Measurements from ENCODE around the gene HDAC1. TPM values are rescaled to one million over a fixed set of nuclear protein-coding genes. Genes with fewer than 3 reads are reported as not detected.

Gene HDAC1
- total RNA-seq, 1 experiment from 2014 or later: 186 TPM

GRCh38 chr1:32376199-32376598, 84.3 kb downstream of the HDAC1 start:
- H3K4me1 Mint-ChIP-seq (ENCODE audit: low read depth, unreplicated experiment): no peaks in the 10 kb centered on the region
- no peak overlapping the region for H3K27ac Mint-ChIP-seq (ENCODE audit: unreplicated experiment)
- no peak for DNase-seq
- TF ChIP-seq CTCF (IDR thresholded peaks at IDR 0.05; ENCODE audit: unreplicated experiment): no peak
- H3K9me3 Mint-ChIP-seq (ENCODE audit: low read depth, unreplicated experiment): no peaks in the 10 kb centered on the region
- no peaks in the 10 kb centered on the region for H3K27me3 Mint-ChIP-seq (ENCODE audit: unreplicated experiment)
- no peak overlapping the region for H3K4me3 Mint-ChIP-seq (ENCODE audit: low read depth, unreplicated experiment)
- peaks cover 53% of the 10 kb centered on the region for H3K36me3 Mint-ChIP-seq (ENCODE audit: insufficient read depth, unreplicated experiment)
- no TSS peak for BruUV-seq (replicated peaks)
- CTCF ChIA-PET: interaction anchor here (0.6 kb wide), 1 partner anchor 50 kb away, joined by 5 read pairs; no protein-coding TSS in a partner anchor
- intact Hi-C loops (cut with micrococcal nuclease; ENCODE audit: unreplicated experiment): no loop called here

- Mint-ChIP-seq H3K27ac (ENCODE audit: unreplicated experiment) (no peak overlapping the region), H3K27me3 (ENCODE audit: unreplicated experiment) (no peaks in the 10 kb centered on the region), H3K36me3 (ENCODE audit: insufficient read depth, unreplicated experiment) (peaks cover 56% of the 10 kb centered on the region), H3K4me3 (ENCODE audit: low read depth, unreplicated experiment) (no peak overlapping the region), H3K9me3 (ENCODE audit: low read depth, unreplicated experiment) (no peaks in the 10 kb centered on the region), H3K4me1 (ENCODE audit: low read depth, unreplicated experiment) (no peaks in the 10 kb centered on the region)
- no peak for TF ChIP-seq CTCF (IDR thresholded peaks at IDR 0.05; ENCODE audit: unreplicated experiment)
- BruUV-seq (replicated peaks): no TSS peak
- DNase-seq: no peak
- CTCF ChIA-PET: interaction anchor here (0.6 to 1.5 kb wide), 2 partner anchors 9 to 137 kb away, joined by 3 read pairs; no protein-coding TSS in a partner anchor
- intact Hi-C loops (cut with micrococcal nuclease; ENCODE audit: unreplicated experiment): no loop called here
Measured at GRCh38 chr1:32377541-32378220, 85.8 kb downstream of the HDAC1 start.

- DNase-seq: no peak
- Mint-ChIP-seq H3K36me3 (ENCODE audit: insufficient read depth, unreplicated experiment) (peaks cover 49% of the 10 kb centered on the region), H3K27me3 (ENCODE audit: unreplicated experiment) (no peaks in the 10 kb centered on the region), H3K4me3 (ENCODE audit: low read depth, unreplicated experiment) (no peak overlapping the region), H3K4me1 (ENCODE audit: low read depth, unreplicated experiment) (no peaks in the 10 kb centered on the region), H3K27ac (ENCODE audit: unreplicated experiment) (no peak overlapping the region), H3K9me3 (ENCODE audit: low read depth, unreplicated experiment) (no peaks in the 10 kb centered on the region)
- no TSS peak for BruUV-seq (replicated peaks)
- CTCF ChIA-PET: no interaction called here
- no peak for TF ChIP-seq CTCF (IDR thresholded peaks at IDR 0.05; ENCODE audit: unreplicated experiment)
- intact Hi-C loops (cut with micrococcal nuclease; ENCODE audit: unreplicated experiment): no loop called here
Measured at GRCh38 chr1:32380057-32380456, 88.2 kb downstream of the HDAC1 start.

Other genes with a start within 250 kb of the HDAC1 start
- gene TMEM39B, start 219.1 kb upstream of the HDAC1 start, total RNA-seq (2022): 18.9 and 19.5 TPM in 2 replicates
- 84.3 and 84.4 TPM in 2 replicates for gene KPNA6, start 184.0 kb upstream of the HDAC1 start, total RNA-seq (2022)
- gene TXLNA, start 112.4 kb upstream of the HDAC1 start, total RNA-seq (2022): 58.4 and 62.4 TPM in 2 replicates
- 7.1 and 8.2 TPM in 2 replicates for gene CCDC28B, start 91.5 kb upstream of the HDAC1 start, total RNA-seq (2022)
- gene IQCC, start 86.4 kb upstream of the HDAC1 start, total RNA-seq (2022): 6.6 and 7.6 TPM in 2 replicates
- gene DCDC2B, start 83.0 kb upstream of the HDAC1 start, total RNA-seq (2022): not detected in 2 replicates
- 31.6 and 35.5 TPM in 2 replicates for gene TMEM234, start 69.7 kb upstream of the HDAC1 start, total RNA-seq (2022)
- gene EIF3I, start 69.7 kb upstream of the HDAC1 start, total RNA-seq (2022): 178 and 186 TPM in 2 replicates
- 1.5 and 1.8 TPM in 2 replicates for gene FAM167B, start 44.9 kb upstream of the HDAC1 start, total RNA-seq (2022)
- gene LCK, start 40.8 kb upstream of the HDAC1 start, total RNA-seq (2022): 0.66 and 0.88 TPM in 2 replicates
- gene MARCKSL1, start 44.1 kb downstream of the HDAC1 start, total RNA-seq (2022): 169 and 193 TPM in 2 replicates
- gene FAM229A, start 70.4 kb downstream of the HDAC1 start, total RNA-seq (2022): 7.3 and 7.5 TPM in 2 replicates
- 1.8 and 5.1 TPM in 2 replicates for gene TSSK3, start 70.5 kb downstream of the HDAC1 start, total RNA-seq (2022)
- 48.5 and 49.4 TPM in 2 replicates for gene BSDC1, start 102.4 kb downstream of the HDAC1 start, total RNA-seq (2022)
- gene ZBTB8B, start 173.0 kb downstream of the HDAC1 start, total RNA-seq (2022): 0.32 and 0.35 TPM in 2 replicates
- 4.3 and 4.7 TPM in 2 replicates for gene ZBTB8A, start 247.3 kb downstream of the HDAC1 start, total RNA-seq (2022)